ENCODE measurements around the gene RPRD1B. TPM values are rescaled to one million over a fixed set of nuclear protein-coding genes. Genes with fewer than 3 reads are reported as not detected.

RPRD1B gene
- total and polyA plus RNA-seq, 2 donors (not counting 3 experiments of a cell fraction or from before 2014, with no cell fraction given) = 13.0 to 29.3 TPM

GRCh38 chr20:38119446-38119845 lies 85.9 kb downstream of the RPRD1B start:
- H3K27me3 ChIP-seq (ENCODE audit: control insufficient read depth in 2 of 2, insufficient read depth in 2 of 2, low read length in 2 of 2) = no peaks in the 10 kb centered on the region
- no peak for FAIRE-seq
- DNase-seq (ENCODE audit: low read depth, low spot score) = no peak
- CTCF ChIA-PET = interaction anchor here (1.9 kb wide), 1 partner anchor 46 kb away, joined by 8 read pairs; no protein-coding TSS in a partner anchor
- no peak overlapping the region for H3K4me3 ChIP-seq (replicated peaks in 1 of 3; ENCODE audit: insufficient read depth in 1 of 3, low read depth in 1 of 3, low read length in 3 of 3)
- no peak for TF ChIP-seq POLR2A (IDR thresholded peaks at IDR 0.05; ENCODE audit: low read depth, low read length)
- TF ChIP-seq GATA2 (IDR thresholded peaks at IDR 0.05; ENCODE audit: insufficient read depth, insufficient read length, low read depth, low read length) = no peak
- TF ChIP-seq POLR2AphosphoS5 (IDR thresholded peaks at IDR 0.05; ENCODE audit: insufficient read depth, low read depth, low read length) = no peak
- TF ChIP-seq FOS (IDR thresholded peaks at IDR 0.05; ENCODE audit: borderline replicate concordance, insufficient read depth, low read length) = no peak
- TF ChIP-seq JUN (IDR thresholded peaks at IDR 0.05; ENCODE audit: borderline replicate concordance, insufficient read depth, insufficient read length, low read depth) = no peak
- no peak for TF ChIP-seq MAX (IDR thresholded peaks at IDR 0.05; ENCODE audit: insufficient read depth, insufficient read length)
- no peak for TF ChIP-seq CTCF (IDR thresholded peaks at IDR 0.05; ENCODE audit: extremely low read depth in 1 of 2, insufficient read depth in 1 of 2, low read depth in 1 of 2, low read length in 2 of 2)
- no peak for TF ChIP-seq EZH2 (IDR thresholded peaks at IDR 0.05; ENCODE audit: borderline replicate concordance, low read depth, low read length, severe bottlenecking)
- no peak overlapping the region for H3K4me2 ChIP-seq (ENCODE audit: insufficient read depth, low read length)
- intact Hi-C loops (cut with micrococcal nuclease) (no loop called here), dilution Hi-C loops (cut with MboI; ENCODE audit: extremely low pct_ligation_motif_present, low sequenced_read_pairs) (no loop called here)
- POLR2A ChIA-PET = no interaction called here
- H3K79me2 ChIP-seq (ENCODE audit: control insufficient read depth, insufficient read depth, low read length) = no peaks in the 10 kb centered on the region
- no peaks in the 10 kb centered on the region for H3K9me1 ChIP-seq (replicated peaks; ENCODE audit: control insufficient read depth, extremely low read depth, insufficient read depth, low read length)
- no peak overlapping the region for H2AFZ ChIP-seq (ENCODE audit: low read depth, low read length)
- no TSS peak for BruUV-seq (replicated peaks)
- H3K4me1 ChIP-seq (ENCODE audit: control insufficient read depth, extremely low read depth, insufficient read depth, low read length) = peaks cover 30% of the 10 kb centered on the region
- no peaks in the 10 kb centered on the region for H3K9me3 ChIP-seq (replicated peaks; ENCODE audit: control insufficient read depth, insufficient read depth, low read length)
- no peak overlapping the region for H3K9ac ChIP-seq (replicated peaks; ENCODE audit: extremely low read depth, insufficient read depth, low read length)
- H4K20me1 ChIP-seq (replicated peaks; ENCODE audit: control insufficient read depth, extremely low read depth, insufficient read depth, low read length) = no peaks in the 10 kb centered on the region
- no peak overlapping the region for H3K27ac ChIP-seq (ENCODE audit: insufficient read depth, low read depth, low read length)
- H3K36me3 ChIP-seq (ENCODE audit: control insufficient read depth in 2 of 2, extremely low read depth in 1 of 2, insufficient read depth in 2 of 2, low read length in 2 of 2) = no peaks in the 10 kb centered on the region
